Measurements from ENCODE around the gene FBXO42.

- TF ChIP-seq CTCF (IDR thresholded peaks at IDR 0.05 in 8 of 11, conservative IDR thresholded peaks at IDR 0.05 in 3 of 11): no peak
- TF ChIP-seq POLR2A (IDR thresholded peaks at IDR 0.05): no peak
Observed at GRCh38 chr1:16396591-16396990, 44.3 kb upstream of the FBXO42 start.

Measured in spleen (tissue), 7 donors.